Activated CD8-positive, alpha-beta memory T cell treated with anti-CD3 and anti-CD28 coated beads, Interleukin-2, amount 50 U/mL, for 1 hour (primary cell): ENCODE results near the gene PHOSPHO1.

Experiments
- DNase-seq: peaks from one replicate; pipeline ENCODE4 v3.0.0-alpha.2; 2020; ENCODE audit errors: extremely low read depth

Gene PHOSPHO1

DNA sequence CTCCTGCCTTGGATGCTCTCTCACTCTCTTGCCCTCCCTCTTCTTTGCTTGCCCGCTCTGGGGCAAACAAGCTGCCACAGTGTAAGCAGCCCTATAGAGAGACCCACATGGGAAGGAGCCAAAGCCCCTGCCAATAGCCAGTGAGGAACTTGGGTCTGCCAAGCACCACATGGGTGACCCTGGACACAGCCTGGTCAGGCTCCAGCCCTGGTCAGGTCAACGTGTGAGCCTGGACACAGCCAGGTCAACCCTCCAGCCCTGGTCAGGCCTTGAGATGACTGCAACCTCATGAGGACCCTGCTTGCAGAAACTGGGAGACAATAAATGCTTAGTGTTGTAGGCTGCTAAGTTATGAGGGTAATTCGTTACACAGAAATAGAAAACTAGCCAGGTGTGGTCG lies 14.3 kb upstream of the PHOSPHO1 start:
- no peak for DNase-seq

GRCh38 chr17:49242813-49243212 lies 12.2 kb upstream of the PHOSPHO1 start:
- no peak for DNase-seq

DNA sequence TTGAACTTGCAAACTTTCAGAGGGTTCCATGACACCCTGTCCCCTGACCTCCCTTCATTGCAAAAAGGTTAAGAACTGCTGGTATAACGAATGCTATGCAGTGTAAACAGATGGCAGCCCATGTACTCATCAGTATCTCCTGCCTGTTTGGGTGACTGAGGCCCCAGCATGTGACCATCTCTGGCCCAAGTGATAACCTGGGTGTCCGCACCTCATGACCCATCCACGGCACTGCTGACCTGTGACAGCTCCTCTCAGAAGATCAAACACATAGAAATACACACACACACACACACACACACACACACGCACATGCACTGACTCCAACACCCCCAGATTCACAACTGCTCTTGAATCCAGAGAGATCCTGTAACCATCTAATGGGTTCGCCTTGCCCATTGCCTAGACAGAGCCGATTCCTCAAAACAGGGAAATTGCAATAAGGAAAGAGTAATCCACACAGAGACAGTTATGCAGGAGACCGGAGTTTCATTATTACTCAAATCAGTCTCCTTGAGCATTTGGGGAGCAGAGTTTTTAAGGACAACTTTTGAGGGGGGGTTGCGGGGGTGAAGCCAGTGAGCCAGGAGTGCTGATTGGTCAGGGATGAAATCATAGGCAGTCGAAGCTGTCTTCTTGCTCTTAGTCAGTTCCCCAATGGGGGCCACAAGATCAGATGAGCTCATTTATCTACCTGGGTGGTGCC lies 11.3 kb upstream of the PHOSPHO1 start:
- DNase-seq = no peak

GRCh38 chr17:49241040-49241439 lies 10.5 kb upstream of the PHOSPHO1 start:
- no peak for DNase-seq

- no peak for DNase-seq
Measured at GRCh38 chr17:49240619-49241018, 10.0 kb upstream of the PHOSPHO1 start.

DNA sequence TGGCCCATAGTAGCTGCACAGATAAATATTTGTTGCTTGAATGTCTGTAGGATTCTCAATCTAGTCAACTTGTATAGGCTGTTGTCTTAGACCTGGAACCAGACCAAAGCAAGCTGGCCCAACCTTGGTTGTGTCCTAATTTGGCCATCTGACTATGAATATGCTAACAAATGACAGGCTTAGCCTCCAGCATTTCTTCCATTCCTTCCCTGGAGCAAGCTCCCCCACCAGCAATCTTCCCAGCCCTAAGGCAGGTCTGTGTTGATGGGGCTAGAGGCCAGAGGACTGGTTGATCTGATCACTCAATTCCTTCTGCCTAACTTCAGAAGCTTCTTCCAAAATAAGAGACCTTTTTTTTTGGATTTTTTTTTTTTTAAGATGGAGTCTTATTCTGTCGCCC lies 9.4 kb upstream of the PHOSPHO1 start:
- DNase-seq = no peak

DNA sequence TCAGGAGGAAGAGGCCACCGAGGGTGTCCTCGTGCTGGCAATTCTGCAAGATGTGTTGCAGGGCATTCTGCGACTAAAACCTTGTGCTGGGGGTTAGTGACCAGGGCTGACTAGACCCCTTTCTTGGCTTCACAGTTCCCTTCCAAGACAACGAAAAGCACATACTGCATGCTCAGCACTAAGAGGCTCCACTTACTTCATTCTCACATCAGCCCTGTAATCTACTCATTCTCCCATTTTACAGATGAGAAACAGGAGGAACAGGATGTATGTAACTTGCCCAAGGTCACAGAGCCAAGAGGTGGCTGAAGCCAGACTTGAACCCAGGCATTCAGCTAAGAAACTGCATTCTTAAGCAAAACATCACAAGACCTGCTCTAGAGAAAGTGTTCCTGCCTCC lies 5.3 kb upstream of the PHOSPHO1 start:
- no peak for DNase-seq

GRCh38 chr17:49234509-49235080 lies 4.0 kb upstream of the PHOSPHO1 start:
- DNase-seq = no peak

- no peak for DNase-seq
Measured at GRCh38 chr17:49231563-49231894, 942 bp upstream of the PHOSPHO1 start.

DNA sequence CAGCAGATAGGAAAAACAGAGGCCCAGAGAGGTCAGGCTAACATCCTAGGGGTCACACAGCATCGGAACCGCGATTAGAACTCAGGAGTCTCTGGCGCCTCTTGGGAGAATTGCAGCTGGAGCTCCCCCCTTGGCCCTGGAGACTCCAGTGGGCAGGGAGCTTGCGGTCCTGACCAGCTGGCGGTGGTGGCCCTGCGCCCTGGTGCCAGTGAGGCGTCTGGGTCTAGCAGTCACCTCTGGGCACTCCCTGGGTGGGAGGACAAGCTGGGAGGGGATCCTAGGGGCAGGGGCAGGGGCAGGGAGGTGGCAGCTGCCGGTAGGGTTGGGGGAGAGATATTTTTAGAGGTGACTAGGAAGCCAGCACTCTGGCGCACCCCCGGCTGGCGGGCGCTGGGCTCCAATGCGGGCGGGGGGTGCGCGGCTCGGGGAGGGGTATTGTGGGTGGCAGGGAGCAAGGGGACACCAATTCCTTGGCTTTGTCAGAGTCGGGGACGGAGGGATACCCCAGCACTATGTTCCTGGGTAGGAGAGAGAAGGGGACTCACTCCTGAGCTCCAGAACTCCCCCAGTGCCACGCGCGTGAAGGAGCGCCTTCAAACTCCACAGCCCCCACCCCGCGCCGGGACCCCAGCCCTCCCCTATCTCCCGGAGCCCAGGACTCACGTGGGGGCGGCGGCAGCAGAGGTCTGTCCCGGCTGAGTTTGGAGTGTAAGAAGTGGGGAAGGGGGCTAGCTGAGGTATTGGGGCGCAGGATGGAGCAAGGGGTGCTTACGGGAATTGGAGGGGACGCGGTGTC lies 584 bp downstream of the PHOSPHO1 start:
- DNase-seq = no peak

DNA sequence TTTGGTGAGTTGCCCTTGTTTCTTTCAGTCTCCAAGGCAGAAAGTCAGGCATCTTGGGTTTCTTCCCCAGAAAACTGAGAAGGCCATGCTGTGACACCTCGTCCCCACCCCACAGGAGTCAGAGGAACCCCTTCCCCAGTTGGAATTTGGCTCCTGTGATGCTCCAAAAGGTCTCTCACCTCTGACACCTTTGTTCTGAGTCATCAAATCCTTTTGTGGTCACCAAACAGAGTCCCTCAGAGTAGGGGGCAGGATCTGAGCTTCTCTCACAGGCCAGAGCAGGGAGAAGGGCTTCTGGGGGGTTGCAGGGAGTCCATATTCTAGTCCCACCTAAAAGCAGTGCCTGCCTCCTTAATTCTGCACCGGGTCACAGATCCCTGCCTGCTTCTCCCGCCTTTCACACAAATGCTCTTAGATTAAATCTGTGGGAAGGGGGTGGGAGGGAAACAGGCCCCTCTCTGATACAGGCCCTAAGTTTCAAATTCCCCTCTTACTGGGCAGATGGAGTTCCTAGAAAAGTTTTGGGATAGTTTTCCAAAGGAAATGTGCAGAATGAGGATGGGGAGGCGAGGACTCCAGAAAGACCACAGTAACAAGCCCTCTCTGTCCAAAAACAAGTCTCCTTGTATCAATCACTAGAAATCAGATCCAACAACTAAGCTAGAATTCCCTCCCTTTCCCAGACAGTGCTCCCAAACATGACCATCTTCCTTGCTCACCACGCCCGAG lies 1.3 kb downstream of the PHOSPHO1 start:
- no peak for DNase-seq

DNA sequence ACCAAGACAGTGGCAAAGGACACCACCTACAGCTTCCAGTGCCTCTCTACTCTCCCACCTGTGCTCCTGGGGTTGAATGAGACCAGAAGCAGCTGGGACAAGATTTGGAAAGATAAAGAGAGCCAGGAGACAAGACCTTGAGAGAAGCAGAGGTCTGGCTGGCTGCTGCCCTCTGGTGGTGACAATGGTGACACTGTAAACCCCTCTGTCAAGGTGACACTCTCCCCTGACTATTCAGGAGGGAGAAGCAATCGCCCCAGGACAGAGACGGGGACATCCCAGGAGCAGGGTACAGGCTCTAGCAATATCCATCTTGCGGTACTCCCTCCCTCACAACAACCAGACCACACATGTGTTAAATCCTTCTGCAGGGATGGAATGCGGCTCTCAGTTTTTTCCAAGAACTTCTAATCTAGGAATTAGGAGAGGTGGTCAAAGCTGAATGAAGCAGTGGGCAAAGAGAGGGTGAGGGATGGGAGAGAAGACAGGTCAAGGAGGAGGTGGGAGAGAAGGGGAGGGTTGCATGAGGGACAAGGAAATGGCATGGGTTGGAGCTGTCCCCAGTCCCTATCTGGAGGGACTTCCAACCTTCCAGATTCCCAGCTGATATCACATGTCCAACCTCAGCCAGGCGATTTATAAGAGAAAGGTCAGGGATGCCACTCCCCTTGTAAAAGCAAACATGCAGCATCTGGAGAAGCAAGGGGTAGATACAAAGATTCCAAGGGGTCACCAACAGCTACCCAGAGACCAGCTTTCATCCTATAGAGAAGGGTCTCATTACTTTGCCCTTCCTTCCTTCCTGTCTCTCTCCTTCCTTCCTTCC lies 2.9 kb downstream of the PHOSPHO1 start:
- no peak for DNase-seq

- no peak for DNase-seq
Measured at GRCh38 chr17:49226771-49227435, 3.7 kb downstream of the PHOSPHO1 start.

GRCh38 chr17:49225554-49226236 lies 4.9 kb downstream of the PHOSPHO1 start:
- DNase-seq = no peak

DNA sequence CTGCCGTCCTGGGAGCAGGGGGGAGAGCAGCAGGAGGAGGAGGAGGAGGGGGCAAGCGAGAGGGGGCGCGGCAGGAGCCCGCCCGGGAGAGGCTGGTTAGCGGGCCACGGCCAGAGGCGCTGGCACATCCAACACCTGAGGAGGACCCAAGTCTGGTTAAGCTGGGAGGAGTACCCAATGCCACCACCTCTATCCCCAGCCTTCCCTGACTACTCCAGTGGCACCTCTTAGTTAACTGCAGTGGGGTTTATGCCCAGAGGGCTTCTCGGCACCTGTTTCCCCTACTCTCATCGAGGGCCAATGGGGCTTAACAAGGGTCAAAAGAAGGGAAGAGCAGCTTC lies 5.6 kb downstream of the PHOSPHO1 start:
- no peak for DNase-seq

- no peak for DNase-seq
Measured at GRCh38 chr17:49224198-49224996, 6.2 kb downstream of the PHOSPHO1 start.

DNA sequence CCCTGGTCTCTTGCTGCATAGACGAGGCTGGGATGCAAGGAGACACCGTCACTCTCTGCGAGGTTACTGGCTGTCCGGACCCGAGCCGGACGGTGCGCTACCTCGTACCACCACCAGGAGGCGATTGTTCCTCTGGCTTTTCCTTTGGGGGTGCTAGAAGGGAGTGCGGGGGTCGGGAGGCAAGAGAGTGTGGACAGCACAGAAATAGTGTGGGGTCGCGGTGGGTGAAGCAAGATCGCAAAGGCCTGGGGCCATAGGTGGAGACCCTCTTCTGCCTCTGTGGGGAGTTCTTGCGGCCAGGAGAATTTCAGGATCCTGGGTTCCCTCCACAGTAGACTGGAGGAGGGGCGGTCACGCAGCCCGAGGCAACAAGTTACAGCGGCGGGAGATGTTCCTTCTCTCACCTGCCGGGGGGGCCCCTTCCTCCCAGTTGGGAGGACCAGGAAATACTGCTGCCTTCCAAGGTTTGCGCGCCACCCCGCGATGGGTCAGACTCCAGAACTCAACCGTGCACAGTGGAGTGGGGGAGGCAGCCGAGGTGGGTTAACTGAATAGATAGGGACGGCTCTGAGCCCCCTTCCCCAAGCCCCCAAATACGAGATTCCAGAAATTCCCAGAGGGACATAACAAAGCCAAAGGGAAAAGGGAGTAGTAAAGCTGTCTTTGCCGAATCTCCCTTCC lies 6.9 kb downstream of the PHOSPHO1 start:
- DNase-seq = no peak

DNA sequence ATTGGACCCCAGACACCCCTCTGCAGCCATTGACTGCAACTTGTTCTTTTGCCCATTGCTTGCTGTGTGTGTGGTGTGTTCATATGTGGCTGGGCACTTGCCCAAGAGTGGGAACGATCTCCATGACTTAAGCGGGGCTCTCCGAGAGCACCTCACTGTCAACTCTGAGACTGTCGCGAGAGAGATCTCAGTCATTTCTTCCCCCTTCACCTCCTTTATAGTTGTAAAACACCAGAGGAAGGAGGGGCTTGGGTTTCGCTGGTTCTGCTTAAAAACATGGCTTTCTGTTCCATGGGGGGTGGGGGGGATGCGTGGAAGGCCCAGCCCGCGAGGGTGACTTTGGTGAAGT lies 7.4 kb downstream of the PHOSPHO1 start:
- no peak for DNase-seq

DNA sequence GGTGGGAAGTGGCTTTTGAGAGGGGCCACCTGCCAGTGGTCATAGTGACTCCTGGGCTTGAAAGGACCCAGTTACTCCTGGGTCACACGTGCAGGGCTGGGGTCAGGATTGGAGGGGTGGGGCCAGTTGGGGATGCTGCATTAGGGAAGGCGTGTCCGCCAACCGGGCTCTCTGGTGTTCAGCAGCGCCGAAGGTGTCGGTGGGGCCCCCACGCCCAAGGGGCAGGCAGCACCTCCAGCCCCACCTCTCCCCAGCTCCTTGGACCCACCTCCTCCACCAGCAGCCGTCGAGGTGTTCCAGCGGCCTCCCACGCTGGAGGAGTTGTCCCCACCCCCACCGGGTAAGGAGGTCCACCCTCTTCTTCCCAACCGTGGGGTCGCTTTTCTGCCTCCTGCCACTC lies 10.6 kb downstream of the PHOSPHO1 start:
- no peak for DNase-seq
